Liver (tissue), 9 donors: ENCODE results near the gene CDA. TPM values are rescaled to one million over a fixed set of nuclear protein-coding genes. Genes with fewer than 3 reads are reported as not detected.

ENCODE experiments used
- DNase-seq: peaks from one replicate; pipeline ENCODE4 v3.0.0-alpha.2; 2017; ENCODE audit warnings: low spot score
- H3K27ac ChIP-seq, 2 donors: one replicate each; pipeline ENCODE4 v1.7.0; 2013; ENCODE audit warnings: inconsistent platforms in 2 of 2, low read length in 2 of 2, control low read depth in 1 of 2, low read depth in 1 of 2, mild to moderate bottlenecking in 1 of 2
- H3K27me3 ChIP-seq, 4 donors: one replicate each; pipeline versions ENCODE4 v1.6.1 to v1.7.0; 2013; ENCODE audit warnings: low read length in 3 of 4, inconsistent platforms in 1 of 4, mild to moderate bottlenecking in 1 of 4, moderate library complexity in 1 of 4; ENCODE audit not compliant: control insufficient read depth in 4 of 4, insufficient read depth in 4 of 4
- H3K36me3 ChIP-seq, 4 donors: one replicate each; pipeline versions ENCODE4 v1.6.1 to v1.7.0; 2013; ENCODE audit warnings: low read length in 3 of 4, mild to moderate bottlenecking in 3 of 4, low read depth in 1 of 4, moderate library complexity in 1 of 4; ENCODE audit not compliant: control insufficient read depth in 4 of 4, insufficient read depth in 3 of 4
- H3K4me1 ChIP-seq, 4 donors: one replicate each; pipeline versions ENCODE4 v1.6.1 to v1.7.0; 2013; ENCODE audit warnings: low read length in 3 of 4, mild to moderate bottlenecking in 3 of 4, moderate library complexity in 1 of 4; ENCODE audit not compliant: control insufficient read depth in 4 of 4, insufficient read depth in 4 of 4
- H3K4me3 ChIP-seq, 3 donors: one replicate each; pipeline versions ENCODE4 v1.6.1 to v1.7.0; 2013; ENCODE audit warnings: low read length in 3 of 3, control low read depth in 1 of 3, low read depth in 1 of 3, mild to moderate bottlenecking in 1 of 3
- H3K9ac ChIP-seq, 2 donors: one replicate each; pipeline ENCODE4 v1.7.0; 2013; ENCODE audit warnings: low read length in 2 of 2, mild to moderate bottlenecking in 2 of 2, moderate library complexity in 2 of 2, control low read depth in 1 of 2, low read depth in 1 of 2
- H3K9me3 ChIP-seq, 4 donors: one replicate each; pipeline versions ENCODE4 v1.6.1 to v1.7.0; 2013; ENCODE audit warnings: low read length in 3 of 4; ENCODE audit not compliant: control insufficient read depth in 4 of 4
- ATF3 ChIP-seq: IDR thresholded peaks from 2 replicates; pipeline ENCODE4 v1.6.1; 2016; ENCODE audit warnings: antibody characterized with exemption
- CTCF ChIP-seq: fragments of 150-350 bp; IDR thresholded peaks from 2 replicates; pipeline ENCODE4 v1.5.1; 2017; ENCODE audit warnings: improper control_type of control experiment, low read depth, low read length; ENCODE audit not compliant: missing input control
- EGR1 ChIP-seq, 2 donors: IDR thresholded peaks; 2 replicates each; pipeline ENCODE4 v1.6.1; 2016 to 2018; ENCODE audit warnings: antibody characterized with exemption in 2 of 2, low read depth in 2 of 2
- FOXA2 ChIP-seq: IDR thresholded peaks from 2 replicates; pipeline ENCODE4 v1.6.1; 2016; ENCODE audit warnings: antibody characterized with exemption
- HNF4A ChIP-seq, 2 donors: conservative IDR thresholded peaks; 2 replicates each; pipeline ENCODE4 v1.6.1; 2016; ENCODE audit warnings: antibody characterized with exemption in 2 of 2, mild to moderate bottlenecking in 2 of 2
- JUND ChIP-seq, 2 donors: IDR thresholded peaks; 2 replicates each; pipeline ENCODE4 v1.6.1; 2016; ENCODE audit warnings: antibody characterized with exemption in 2 of 2
- MAX ChIP-seq: IDR thresholded peaks from 2 replicates; pipeline ENCODE4 v1.6.1; 2016; ENCODE audit warnings: antibody characterized with exemption
- NR2F2 ChIP-seq: IDR thresholded peaks from 2 replicates; pipeline ENCODE4 v1.6.1; 2016; ENCODE audit warnings: antibody characterized with exemption
- REST ChIP-seq: IDR thresholded peaks from 2 replicates; pipeline ENCODE4 v1.6.1; 2016; ENCODE audit warnings: antibody characterized with exemption, mild to moderate bottlenecking
- RXRA ChIP-seq, 2 donors: IDR thresholded peaks; 2 replicates each; pipeline ENCODE4 v1.6.1; 2017 to 2018; ENCODE audit warnings: antibody characterized with exemption in 2 of 2, mild to moderate bottlenecking in 1 of 2
- SP1 ChIP-seq: IDR thresholded peaks from 2 replicates; pipeline ENCODE4 v1.6.1; 2018; ENCODE audit warnings: antibody characterized with exemption, mild to moderate bottlenecking
- ZBTB33 ChIP-seq: IDR thresholded peaks from 2 replicates; pipeline ENCODE4 v1.6.1; 2016; ENCODE audit warnings: antibody characterized with exemption
- WGBS: extraction: QIAGEN DNeasy Blood & Tissue Kit; methylation state at CpG from one replicate; pipeline ENCODE4 v1.1.7; 2013; 5-methylcytosine and 5-hydroxymethylcytosine counted together
- polyA plus RNA-seq, 2 donors: library from polyadenylated mRNA; stranded (reverse) in 1 of 2; unstranded in 1 of 2; fragments of 200-250 nt in 1 of 2; fragments of >200 nt in 1 of 2; fragmentation: Nextera tagmentation in 1 of 2; extraction: Ambion mirVana in 1 of 2; gene quantifications; one replicate each; pipeline versions ENCODE4 v1.2.1 to v1.2.3, GENCODE V29; 2013 to 2015
- total RNA-seq, 2 donors: library from RNA; depleted of rRNA; stranded (reverse); fragments of >200 nt; gene quantifications; one replicate each; pipeline ENCODE4 v1.2.3, GENCODE V29; 2014
- donor health status: healthy.
- donor health status: healthy.
- donor health status: healthy.
- donor health status: healthy.
- donor health status: healthy.

CDA gene
- total and polyA plus RNA-seq, 4 donors = 0.42 to 38.9 (median 16.9) TPM

- TF ChIP-seq FOXA2 (no peak), EGR1 (IDR thresholded peaks at IDR 0.05; ENCODE audit: low read depth in 2 of 2) (no peak), REST (no peak)
- H3K27ac ChIP-seq = no peak overlapping the region
- no peak overlapping the region for H3K4me3 ChIP-seq
- peaks cover 3 to 25% (median 13%) of the 10 kb centered on the region in 4 donors for H3K4me1 ChIP-seq
- no peaks in the 10 kb centered on the region for H3K9me3 ChIP-seq
- H3K9ac ChIP-seq = no peak overlapping the region
- H3K36me3 ChIP-seq = peaks cover 0 to 15% (median 5%) of the 10 kb centered on the region in 4 donors
- 94% methylated on average over 5 of the region's 5 CpGs for WGBS
- no peaks in the 10 kb centered on the region for H3K27me3 ChIP-seq
- DNase-seq = no peak
Measured at GRCh38 chr1:20611652-20612051, 22.8 kb downstream of the CDA start.

- Histone ChIP-seq H3K9me3 (no peaks in the 10 kb centered on the region), H3K36me3 (peaks cover 0 to 15% (median 5%) of the 10 kb centered on the region in 4 donors), H3K4me1 (peaks cover 2 to 20% (median 9%) of the 10 kb centered on the region in 4 donors), H3K27ac (no peak overlapping the region), H3K27me3 (no peaks in the 10 kb centered on the region), H3K4me3 (no peak overlapping the region), H3K9ac (no peak overlapping the region)
- 81% methylated on average over 11 of the region's 11 CpGs for WGBS
- no peak for TF ChIP-seq NR2F2
- TF ChIP-seq JUND (IDR thresholded peaks at IDR 0.05) = no peak
- TF ChIP-seq SP1 = no peak
- TF ChIP-seq ZBTB33 = no peak
- TF ChIP-seq RXRA (IDR thresholded peaks at IDR 0.05) = no peak
- TF ChIP-seq MAX = no peak
- TF ChIP-seq REST = no peak
- TF ChIP-seq ATF3 = no peak
- TF ChIP-seq HNF4A (conservative IDR thresholded peaks at IDR 0.05) = no peak
- TF ChIP-seq FOXA2 = no peak
- no peak for TF ChIP-seq CTCF
- no peak for DNase-seq
Measured at GRCh38 chr1:20612221-20612746, 23.4 kb downstream of the CDA start.
